ENCODE measurements around the gene ADGRG2. TPM values are rescaled to one million over a fixed set of nuclear protein-coding genes. Genes with fewer than 3 reads are reported as not detected.

ADGRG2 gene
- total and polyA plus RNA-seq, 2 donors (not counting 1 experiment from before 2014, with no cell fraction given), result under 0.01 to 0.05 TPM

- Histone ChIP-seq H3K9ac (ENCODE audit: insufficient read depth, low read length) (no peak overlapping the region), H3K4me3 (replicated peaks in 1 of 4; ENCODE audit: control extremely low read depth in 1 of 4, insufficient read depth in 1 of 4, low read depth in 3 of 4, low read length in 4 of 4) (no peak overlapping the region), H3K27ac (ENCODE audit: insufficient read depth, low read length) (no peak overlapping the region), H3K4me2 (ENCODE audit: extremely low read depth, insufficient read depth, low read length) (no peak overlapping the region), H2AFZ (ENCODE audit: low read length) (no peak overlapping the region), H3K9me3 (ENCODE audit: control insufficient read depth, insufficient read depth, low read depth, low read length) (no peaks in the 10 kb centered on the region), H3K4me1 (ENCODE audit: control insufficient read depth, extremely low read depth, insufficient read depth, low read length) (no peaks in the 10 kb centered on the region), H3K79me2 (ENCODE audit: control insufficient read depth, insufficient read depth, low read length) (no peaks in the 10 kb centered on the region), H3K36me3 (ENCODE audit: control insufficient read depth, insufficient read depth, low read length) (no peaks in the 10 kb centered on the region), H3K27me3 (ENCODE audit: control insufficient read depth, insufficient read depth, low read length) (no peaks in the 10 kb centered on the region), H4K20me1 (ENCODE audit: control insufficient read depth, extremely low read depth, insufficient read depth, low read length) (no peaks in the 10 kb centered on the region)
- no peak for TF ChIP-seq CTCF (conservative IDR thresholded peaks at IDR 0.05 in 1 of 2, IDR thresholded peaks at IDR 0.05 in 1 of 2; ENCODE audit: low read depth in 1 of 2, low read length in 2 of 2)
- no peak for DNase-seq (ENCODE audit: low read depth in 2 of 2)
These were observed 165.8 kb downstream of the ADGRG2 start for GRCh38 chrX:18956303-18957032.

- H3K36me3 ChIP-seq (ENCODE audit: control insufficient read depth, insufficient read depth, low read length), result no peaks in the 10 kb centered on the region
- no peaks in the 10 kb centered on the region for H3K79me2 ChIP-seq (ENCODE audit: control insufficient read depth, insufficient read depth, low read length)
- H3K4me2 ChIP-seq (ENCODE audit: extremely low read depth, insufficient read depth, low read length), result no peak overlapping the region
- no peak overlapping the region for H3K27ac ChIP-seq (ENCODE audit: insufficient read depth, low read length)
- H3K27me3 ChIP-seq (ENCODE audit: control insufficient read depth, insufficient read depth, low read length), result no peaks in the 10 kb centered on the region
- H3K4me1 ChIP-seq (ENCODE audit: control insufficient read depth, extremely low read depth, insufficient read depth, low read length), result no peaks in the 10 kb centered on the region
- H3K4me3 ChIP-seq (replicated peaks in 1 of 4; ENCODE audit: control extremely low read depth in 1 of 4, insufficient read depth in 1 of 4, low read depth in 3 of 4, low read length in 4 of 4), result no peak overlapping the region
- H2AFZ ChIP-seq (ENCODE audit: low read length), result no peak overlapping the region
- TF ChIP-seq EZH2 (IDR thresholded peaks at IDR 0.05; ENCODE audit: low read length, missing control alignments) (no peak), CTCF (conservative IDR thresholded peaks at IDR 0.05 in 1 of 2, IDR thresholded peaks at IDR 0.05 in 1 of 2; ENCODE audit: low read depth in 1 of 2, low read length in 2 of 2) (no peak)
- DNase-seq (ENCODE audit: low read depth in 2 of 2), result no peak
- H3K9ac ChIP-seq (ENCODE audit: insufficient read depth, low read length), result no peak overlapping the region
- no peaks in the 10 kb centered on the region for H4K20me1 ChIP-seq (ENCODE audit: control insufficient read depth, extremely low read depth, insufficient read depth, low read length)
- H3K9me3 ChIP-seq (ENCODE audit: control insufficient read depth, insufficient read depth, low read depth, low read length), result no peaks in the 10 kb centered on the region
These were observed 166.6 kb downstream of the ADGRG2 start for GRCh38 chrX:18955676-18956075.

- no peaks in the 10 kb centered on the region for H4K20me1 ChIP-seq (ENCODE audit: control insufficient read depth, extremely low read depth, insufficient read depth, low read length)
- no peak overlapping the region for H3K27ac ChIP-seq (ENCODE audit: insufficient read depth, low read length)
- no peak overlapping the region for H3K4me3 ChIP-seq (replicated peaks in 1 of 4; ENCODE audit: control extremely low read depth in 1 of 4, insufficient read depth in 1 of 4, low read depth in 3 of 4, low read length in 4 of 4)
- H3K4me1 ChIP-seq (ENCODE audit: control insufficient read depth, extremely low read depth, insufficient read depth, low read length), result no peaks in the 10 kb centered on the region
- no peaks in the 10 kb centered on the region for H3K27me3 ChIP-seq (ENCODE audit: control insufficient read depth, insufficient read depth, low read length)
- H3K9ac ChIP-seq (ENCODE audit: insufficient read depth, low read length), result no peak overlapping the region
- H3K36me3 ChIP-seq (ENCODE audit: control insufficient read depth, insufficient read depth, low read length), result no peaks in the 10 kb centered on the region
- no peak for DNase-seq (ENCODE audit: low read depth in 2 of 2)
- H3K4me2 ChIP-seq (ENCODE audit: extremely low read depth, insufficient read depth, low read length), result no peak overlapping the region
- TF ChIP-seq CTCF (conservative IDR thresholded peaks at IDR 0.05 in 1 of 2, IDR thresholded peaks at IDR 0.05 in 1 of 2; ENCODE audit: low read depth in 1 of 2, low read length in 2 of 2), result no peak
- no peak for TF ChIP-seq EZH2 (IDR thresholded peaks at IDR 0.05; ENCODE audit: low read length, missing control alignments)
- H3K79me2 ChIP-seq (ENCODE audit: control insufficient read depth, insufficient read depth, low read length), result no peaks in the 10 kb centered on the region
- H3K9me3 ChIP-seq (ENCODE audit: control insufficient read depth, insufficient read depth, low read depth, low read length), result no peaks in the 10 kb centered on the region
- no peak overlapping the region for H2AFZ ChIP-seq (ENCODE audit: low read length)
These were observed 171.2 kb downstream of the ADGRG2 start for GRCh38 chrX:18951032-18951431.

Measured in fibroblast of lung (primary cell).